Measurements from ENCODE around the gene YARS2.

DNA sequence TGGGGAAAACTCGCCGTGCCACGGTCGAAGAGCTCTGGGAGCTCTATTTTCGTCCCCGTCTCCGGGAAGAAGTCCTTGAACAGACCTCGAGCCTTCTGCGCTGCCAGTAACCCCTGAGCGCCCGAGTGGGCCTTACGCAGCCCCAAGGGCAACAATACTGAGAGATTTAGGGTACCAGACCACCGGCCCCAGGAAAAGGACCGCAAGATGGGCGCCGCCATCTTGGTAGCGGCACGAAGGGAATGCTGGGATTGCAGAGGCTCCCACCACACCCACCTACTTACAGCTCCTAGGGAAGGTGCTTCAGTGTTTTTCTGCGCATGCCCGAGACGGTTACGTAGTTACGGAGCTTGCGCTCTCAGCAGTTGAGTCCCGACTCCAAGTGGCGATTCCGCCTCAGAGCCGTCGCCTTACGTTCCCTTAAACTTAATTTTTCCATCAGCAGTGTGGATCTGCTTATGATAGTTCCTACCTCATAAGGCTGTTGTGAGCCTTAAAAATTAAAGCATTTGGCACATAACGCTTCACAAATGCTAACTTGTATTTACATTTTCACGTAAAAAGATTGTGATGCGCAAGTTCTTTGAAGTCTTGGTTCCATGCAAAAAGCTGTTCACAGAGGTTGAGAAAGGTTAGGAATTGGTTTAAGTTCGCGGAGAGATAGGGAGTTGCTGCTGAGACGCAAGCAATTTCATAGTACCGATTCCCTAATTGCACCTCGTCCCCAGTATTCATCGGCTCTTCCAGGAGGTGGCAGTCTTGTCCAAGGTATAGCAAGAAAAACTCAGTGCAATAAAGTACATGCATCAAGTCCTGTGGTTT, at the start of gene YARS2:
- TF ChIP-seq CTCF (IDR thresholded peaks at IDR 0.05; ENCODE audit: low read depth, low read length, poor library complexity, severe bottlenecking) (peak; percentile 97), EZH2phosphoT487 (IDR thresholded peaks at IDR 0.05; ENCODE audit: borderline replicate concordance, low read length) (no peak)
